Panc1 (cell line): ENCODE data around the gene GGA1. TPM values are rescaled to one million over a fixed set of nuclear protein-coding genes. Genes with fewer than 3 reads are reported as not detected.

Experiments used
- ATAC-seq: fragments of 200-7000 bp; cut with Tn5 transposase; 2 replicates; pipeline ENCODE4 v1.9.1; 2020; ENCODE audit warnings: mild to moderate bottlenecking, moderate library complexity
- BruUV-seq: library from RNA; stranded (reverse); fragments of 400-500 nt; replicated peaks from 2 replicates; lab custom pipeline; 2021; lab: Mats Ljungman, UMichigan
- CTCF ChIA-PET: fragments of 300-600 bp; sonication (Branson Sonifier 250); formaldehyde crosslinking; loops from one replicate; lab custom pipeline; 2022; ENCODE audit warnings: antibody characterized with exemption; lab: Charles Lee
- POLR2A ChIA-PET: fragments of 300-600 bp; sonication (Branson Sonifier 250); formaldehyde crosslinking; loops from one replicate; lab custom pipeline; 2022; ENCODE audit warnings: antibody characterized with exemption; lab: Charles Lee
- DNase-seq: peaks from one replicate; pipeline ENCODE4 v3.0.0-alpha.2; 2010; ENCODE audit warnings: low read depth, low spot score
- H3K27ac ChIP-seq: 2 replicates; pipeline ENCODE4 v1.5.1; 2011; ENCODE audit warnings: mild to moderate bottlenecking, low read length, inconsistent platforms
- H3K27me3 ChIP-seq: fragments of 200-500 bp; sonication (Bioruptor generic); 2 replicates; pipeline ENCODE4 v1.6.0; 2014; ENCODE audit warnings: low read length, inconsistent platforms; ENCODE audit not compliant: control insufficient read depth, insufficient read depth
- H3K36me3 ChIP-seq: fragments of 200-500 bp; sonication (Bioruptor generic); 2 replicates; pipeline ENCODE4 v1.5.1; 2014; ENCODE audit warnings: inconsistent platforms, mild to moderate bottlenecking, low read length, moderate library complexity; ENCODE audit not compliant: control insufficient read depth, insufficient read depth
- H3K4me1 ChIP-seq: 2 replicates; pipeline ENCODE4 v1.5.1; 2011; ENCODE audit warnings: inconsistent platforms, mild to moderate bottlenecking, low read length, moderate library complexity; ENCODE audit not compliant: control insufficient read depth, insufficient read depth
- H3K4me3 ChIP-seq, 2 experiments: 2 replicates each; pipeline ENCODE4 v1.5.1; 2011 to 2012; ENCODE audit warnings: low read depth in 2 of 2, low read length in 2 of 2, mild to moderate bottlenecking in 2 of 2, inconsistent platforms in 1 of 2, moderate library complexity in 1 of 2
- H3K9me3 ChIP-seq: fragments of 200-500 bp; sonication (Bioruptor generic); 2 replicates; pipeline ENCODE4 v1.5.1; 2014; ENCODE audit warnings: low read depth, mild to moderate bottlenecking, inconsistent platforms, low read length, moderate library complexity; ENCODE audit not compliant: control insufficient read depth, insufficient read depth
- POLR2AphosphoS5 ChIP-seq: IDR thresholded peaks from 2 replicates; pipeline ENCODE4 v1.6.1; 2012; ENCODE audit warnings: mild to moderate bottlenecking, low read depth, low read length, moderate library complexity
- SIN3A ChIP-seq: IDR thresholded peaks from 2 replicates; pipeline ENCODE4 v1.6.1; 2012; ENCODE audit warnings: low read depth, mild to moderate bottlenecking, low read length, moderate library complexity, borderline replicate concordance; ENCODE audit not compliant: insufficient read depth
- TCF7L2 ChIP-seq: IDR thresholded peaks from 2 replicates; pipeline ENCODE4 v1.6.1; 2011; ENCODE audit warnings: mild to moderate bottlenecking, low read depth, low read length, inconsistent platforms
- in situ Hi-C: cut with HindIII; loops from 2 replicates; pipeline ENCODE4 v1.10.0; 2016; ENCODE audit warnings: low sequenced_read_pairs, low pct_unique_long_range_greater_than_20kb
- intact Hi-C: fragments of 100-400 bp; cut with micrococcal nuclease; formaldehyde crosslinking; loops from one replicate; pipeline ENCODE4 v1.10.0; 2022; ENCODE audit not compliant: unreplicated experiment
- total RNA-seq: library from RNA; stranded (reverse); gene quantifications from one replicate; pipeline ENCODE4 v1.2.1, GENCODE V29; 2021; ENCODE audit not compliant: unreplicated experiment
- TF ChIP-seq, protein P1 (sequence below), 2 experiments: IDR thresholded peaks; 2 replicates each; pipeline ENCODE4 v1.6.1; 2011 to 2012; ENCODE audit warnings: low read depth in 2 of 2, control low read depth in 1 of 2, low read length in 1 of 2, mild to moderate bottlenecking in 1 of 2, moderate library complexity in 1 of 2; ENCODE audit not compliant: insufficient read depth in 1 of 2
- TF ChIP-seq, protein P2 (sequence below): fragments of 450-650 bp; IDR thresholded peaks from 2 replicates; pipeline ENCODE4 v1.5.1; 2017; ENCODE audit warnings: mild to moderate bottlenecking

Gene GGA1
- total RNA-seq, 1 experiment from 2014 or later: 45.4 TPM

DNA sequence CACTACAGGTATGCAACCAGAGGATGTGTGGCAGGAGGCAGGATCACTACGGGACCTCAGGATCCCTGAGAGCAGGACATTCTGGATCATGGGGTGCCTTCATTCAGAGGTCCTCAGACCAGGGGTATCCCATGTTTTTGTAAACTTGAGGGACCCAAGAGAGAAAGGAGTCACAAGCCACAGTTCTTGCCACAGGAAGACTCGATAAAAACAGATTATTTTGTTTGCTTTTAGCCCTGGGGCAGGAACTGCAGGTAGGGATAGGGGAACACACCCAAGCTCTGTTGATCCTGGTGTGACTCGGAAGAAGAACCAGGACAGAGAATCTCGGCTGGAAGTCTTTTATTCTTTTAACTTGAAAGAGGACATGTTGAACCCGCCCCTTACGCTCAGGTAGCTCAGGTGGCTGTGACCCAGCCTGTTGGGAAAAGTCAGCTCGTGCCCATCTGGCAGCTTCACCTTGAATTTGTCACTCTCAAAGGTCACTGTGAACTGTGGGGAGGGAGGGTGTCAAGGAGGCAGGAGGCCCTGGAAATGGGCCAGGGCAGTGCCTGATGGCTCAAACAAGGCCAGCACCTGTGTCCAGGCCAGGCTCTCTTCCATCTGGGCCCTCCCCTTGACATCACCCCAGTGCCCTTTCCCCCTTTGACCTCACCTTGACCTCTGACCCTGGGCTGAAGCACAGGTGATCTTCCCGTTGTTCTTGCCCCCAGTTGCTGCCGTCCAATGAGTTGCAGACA lies 38.5 kb upstream of the GGA1 start:
- Histone ChIP-seq H3K4me1 (peaks cover 23% of the 10 kb centered on the region), H3K4me3 (no peak overlapping the region), H3K36me3 (no peaks in the 10 kb centered on the region), H3K27me3 (no peaks in the 10 kb centered on the region), H3K9me3 (no peaks in the 10 kb centered on the region), H3K27ac (no peak overlapping the region)
- intact Hi-C loops: no loop called here
- BruUV-seq: no TSS peak
- DNase-seq (no peak), ATAC-seq (peak; percentile 8)
- POLR2A ChIA-PET: interaction anchor here (0.8 kb wide), 1 partner anchor 341 kb away, joined by 3 read pairs; no protein-coding TSS in a partner anchor
- TF ChIP-seq, protein P1, sequence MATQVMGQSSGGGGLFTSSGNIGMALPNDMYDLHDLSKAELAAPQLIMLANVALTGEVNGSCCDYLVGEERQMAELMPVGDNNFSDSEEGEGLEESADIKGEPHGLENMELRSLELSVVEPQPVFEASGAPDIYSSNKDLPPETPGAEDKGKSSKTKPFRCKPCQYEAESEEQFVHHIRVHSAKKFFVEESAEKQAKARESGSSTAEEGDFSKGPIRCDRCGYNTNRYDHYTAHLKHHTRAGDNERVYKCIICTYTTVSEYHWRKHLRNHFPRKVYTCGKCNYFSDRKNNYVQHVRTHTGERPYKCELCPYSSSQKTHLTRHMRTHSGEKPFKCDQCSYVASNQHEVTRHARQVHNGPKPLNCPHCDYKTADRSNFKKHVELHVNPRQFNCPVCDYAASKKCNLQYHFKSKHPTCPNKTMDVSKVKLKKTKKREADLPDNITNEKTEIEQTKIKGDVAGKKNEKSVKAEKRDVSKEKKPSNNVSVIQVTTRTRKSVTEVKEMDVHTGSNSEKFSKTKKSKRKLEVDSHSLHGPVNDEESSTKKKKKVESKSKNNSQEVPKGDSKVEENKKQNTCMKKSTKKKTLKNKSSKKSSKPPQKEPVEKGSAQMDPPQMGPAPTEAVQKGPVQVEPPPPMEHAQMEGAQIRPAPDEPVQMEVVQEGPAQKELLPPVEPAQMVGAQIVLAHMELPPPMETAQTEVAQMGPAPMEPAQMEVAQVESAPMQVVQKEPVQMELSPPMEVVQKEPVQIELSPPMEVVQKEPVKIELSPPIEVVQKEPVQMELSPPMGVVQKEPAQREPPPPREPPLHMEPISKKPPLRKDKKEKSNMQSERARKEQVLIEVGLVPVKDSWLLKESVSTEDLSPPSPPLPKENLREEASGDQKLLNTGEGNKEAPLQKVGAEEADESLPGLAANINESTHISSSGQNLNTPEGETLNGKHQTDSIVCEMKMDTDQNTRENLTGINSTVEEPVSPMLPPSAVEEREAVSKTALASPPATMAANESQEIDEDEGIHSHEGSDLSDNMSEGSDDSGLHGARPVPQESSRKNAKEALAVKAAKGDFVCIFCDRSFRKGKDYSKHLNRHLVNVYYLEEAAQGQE (IDR thresholded peaks at IDR 0.05; ENCODE audit: insufficient read depth in 1 of 2, low read depth in 2 of 2, low read length in 1 of 2): no peak
- TF ChIP-seq SIN3A: no peak
- no peak for TF ChIP-seq TCF7L2
- TF ChIP-seq POLR2AphosphoS5: peak; percentile 39
- TF ChIP-seq, protein P2, sequence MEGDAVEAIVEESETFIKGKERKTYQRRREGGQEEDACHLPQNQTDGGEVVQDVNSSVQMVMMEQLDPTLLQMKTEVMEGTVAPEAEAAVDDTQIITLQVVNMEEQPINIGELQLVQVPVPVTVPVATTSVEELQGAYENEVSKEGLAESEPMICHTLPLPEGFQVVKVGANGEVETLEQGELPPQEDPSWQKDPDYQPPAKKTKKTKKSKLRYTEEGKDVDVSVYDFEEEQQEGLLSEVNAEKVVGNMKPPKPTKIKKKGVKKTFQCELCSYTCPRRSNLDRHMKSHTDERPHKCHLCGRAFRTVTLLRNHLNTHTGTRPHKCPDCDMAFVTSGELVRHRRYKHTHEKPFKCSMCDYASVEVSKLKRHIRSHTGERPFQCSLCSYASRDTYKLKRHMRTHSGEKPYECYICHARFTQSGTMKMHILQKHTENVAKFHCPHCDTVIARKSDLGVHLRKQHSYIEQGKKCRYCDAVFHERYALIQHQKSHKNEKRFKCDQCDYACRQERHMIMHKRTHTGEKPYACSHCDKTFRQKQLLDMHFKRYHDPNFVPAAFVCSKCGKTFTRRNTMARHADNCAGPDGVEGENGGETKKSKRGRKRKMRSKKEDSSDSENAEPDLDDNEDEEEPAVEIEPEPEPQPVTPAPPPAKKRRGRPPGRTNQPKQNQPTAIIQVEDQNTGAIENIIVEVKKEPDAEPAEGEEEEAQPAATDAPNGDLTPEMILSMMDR: no peak
- in situ Hi-C loops: no loop called here
- CTCF ChIA-PET: no interaction called here

DNA sequence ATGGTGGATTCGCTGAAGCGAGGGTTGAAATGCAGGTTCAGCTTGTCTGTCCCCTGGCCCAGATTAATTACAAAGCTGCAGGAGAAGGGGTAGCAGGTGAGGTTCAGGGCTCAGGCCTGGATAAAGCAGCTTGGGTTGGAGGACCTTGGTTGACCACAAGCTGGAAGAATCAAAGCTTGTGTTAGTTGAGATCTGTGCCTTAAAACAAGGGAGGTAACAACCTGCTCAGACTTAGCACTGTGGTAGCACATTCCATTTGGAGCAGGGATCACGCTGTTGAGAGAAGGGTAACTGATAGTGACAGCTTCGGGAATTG lies 38.0 kb upstream of the GGA1 start:
- Histone ChIP-seq H3K9me3 (no peaks in the 10 kb centered on the region), H3K27ac (no peak overlapping the region), H3K36me3 (no peaks in the 10 kb centered on the region), H3K27me3 (no peaks in the 10 kb centered on the region), H3K4me3 (no peak overlapping the region), H3K4me1 (peaks cover 23% of the 10 kb centered on the region)
- TF ChIP-seq SIN3A: no peak
- TF ChIP-seq, protein P2: no peak
- TF ChIP-seq POLR2AphosphoS5: no peak; the same call in 1 of the 2 replicates
- POLR2A ChIA-PET: interaction anchor here (0.6 kb wide), 1 partner anchor 10 kb away, joined by 19 read pairs; no protein-coding TSS in a partner anchor
- BruUV-seq: no TSS peak
- 0 out of 2 replicates have a peak, but pooled peaks have one; percentile 19 for ATAC-seq
- CTCF ChIA-PET: no interaction called here
- DNase-seq: no peak
- in situ Hi-C loops (no loop called here), intact Hi-C loops (no loop called here)
